ENCODE data around the gene TMEM38A. TPM values are rescaled to one million over a fixed set of nuclear protein-coding genes. Genes with fewer than 3 reads are reported as not detected.

Gene TMEM38A
- total and polyA plus RNA-seq, 9 donors: 0.83 to 7.5 (median 3.1) TPM

DNA sequence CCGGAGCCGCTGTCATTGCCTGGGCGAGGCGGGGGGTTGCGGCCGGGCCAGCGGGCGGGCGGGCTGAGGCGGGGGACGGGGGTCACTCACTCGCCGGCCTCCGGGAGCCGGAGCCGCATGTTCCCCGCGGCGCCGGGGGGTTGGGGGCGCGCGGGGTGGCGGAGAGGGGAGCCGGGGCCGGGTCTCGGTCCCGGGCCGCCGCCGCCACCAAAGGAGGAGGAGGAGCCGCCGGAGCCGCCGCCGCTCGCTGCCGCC is 33.1 kb upstream of the TMEM38A start:
- WGBS, 3 donors: 0 to 1% (median 1%) methylated on average over 26 to 38 of the region's 38 CpGs
- intact Hi-C loops (cut with DNase I): loop anchor here in 2 of 4 donors (5.0 kb wide), 2 partner anchors 51 to 56 kb away; partner anchors contain the start of gene SLC35E1 (in 1 of the 2)
- TF ChIP-seq, protein P1, sequence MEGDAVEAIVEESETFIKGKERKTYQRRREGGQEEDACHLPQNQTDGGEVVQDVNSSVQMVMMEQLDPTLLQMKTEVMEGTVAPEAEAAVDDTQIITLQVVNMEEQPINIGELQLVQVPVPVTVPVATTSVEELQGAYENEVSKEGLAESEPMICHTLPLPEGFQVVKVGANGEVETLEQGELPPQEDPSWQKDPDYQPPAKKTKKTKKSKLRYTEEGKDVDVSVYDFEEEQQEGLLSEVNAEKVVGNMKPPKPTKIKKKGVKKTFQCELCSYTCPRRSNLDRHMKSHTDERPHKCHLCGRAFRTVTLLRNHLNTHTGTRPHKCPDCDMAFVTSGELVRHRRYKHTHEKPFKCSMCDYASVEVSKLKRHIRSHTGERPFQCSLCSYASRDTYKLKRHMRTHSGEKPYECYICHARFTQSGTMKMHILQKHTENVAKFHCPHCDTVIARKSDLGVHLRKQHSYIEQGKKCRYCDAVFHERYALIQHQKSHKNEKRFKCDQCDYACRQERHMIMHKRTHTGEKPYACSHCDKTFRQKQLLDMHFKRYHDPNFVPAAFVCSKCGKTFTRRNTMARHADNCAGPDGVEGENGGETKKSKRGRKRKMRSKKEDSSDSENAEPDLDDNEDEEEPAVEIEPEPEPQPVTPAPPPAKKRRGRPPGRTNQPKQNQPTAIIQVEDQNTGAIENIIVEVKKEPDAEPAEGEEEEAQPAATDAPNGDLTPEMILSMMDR (IDR thresholded peaks at IDR 0.05): no peak
- peak; percentile 65 for TF ChIP-seq POLR2A (IDR thresholded peaks at IDR 0.05)
- H3K4me3 ChIP-seq: peak overlapping the region; percentile 98
- DNase-seq: no peak
- no peaks in the 10 kb centered on the region for H3K9me3 ChIP-seq
- H3K27me3 ChIP-seq: no peaks in the 10 kb centered on the region
- peak overlapping the region; percentile 62 to 75 for H3K27ac ChIP-seq
- no peaks in the 10 kb centered on the region for H3K36me3 ChIP-seq
- H3K4me1 ChIP-seq (ENCODE audit: insufficient read depth): peaks cover 8% of the 10 kb centered on the region

DNA sequence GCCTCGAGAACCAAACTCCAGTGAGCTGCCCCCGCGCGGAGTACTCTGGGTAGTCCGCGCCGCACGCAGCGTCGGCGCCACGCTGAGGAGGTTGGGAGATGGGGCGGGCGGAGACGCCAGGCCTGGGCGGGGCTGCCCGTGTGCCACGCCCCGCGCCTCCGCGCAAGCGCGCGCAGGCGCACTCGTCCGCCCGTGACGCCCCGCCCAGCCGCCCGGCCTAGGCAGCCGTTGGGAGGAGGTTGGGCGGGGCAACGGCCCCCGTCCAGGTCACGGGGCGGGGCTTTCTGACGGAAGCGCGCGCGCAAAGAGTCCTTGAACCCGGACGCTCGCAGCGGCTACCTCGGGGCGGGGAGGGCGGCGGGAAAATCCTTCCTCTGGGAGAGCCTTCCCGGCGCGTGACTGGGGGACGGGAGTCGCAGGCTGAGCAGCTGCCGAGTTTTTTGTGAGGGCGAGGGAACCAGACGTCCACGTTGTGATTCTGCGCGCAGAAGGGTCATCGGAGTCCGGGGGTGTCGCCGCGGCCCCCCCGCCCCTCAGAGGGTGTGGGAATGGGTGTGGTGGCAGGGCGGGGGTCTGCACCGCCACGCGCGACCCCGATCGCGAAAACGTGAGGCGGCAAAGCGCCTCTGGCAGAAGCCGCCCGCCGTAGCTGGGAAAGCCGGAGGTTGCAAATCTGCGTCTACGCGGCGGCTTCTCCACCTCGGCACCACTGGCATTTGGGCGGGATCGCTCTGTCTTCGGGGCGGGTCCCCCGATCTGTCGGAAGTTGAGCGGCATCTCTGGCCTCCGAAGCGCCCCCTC is 32.6 kb upstream of the TMEM38A start, which contains the start of gene MED26:
Gene MED26, minus strand, starts transcription at position 22 of the 801 bp plus-strand sequence. CDS start 261 bp downstream, outside the sequence.
- Histone ChIP-seq H3K4me3 (peak within 1 kb of the TSS; percentile 98), H3K9me3 (no peaks in the 10 kb centered on the region), H3K27ac (peak within 1 kb of the TSS; percentile 84 to 94), H3K36me3 (no peaks in the 10 kb centered on the region), H3K4me1 (ENCODE audit: insufficient read depth) (peaks cover 8% of the 10 kb centered on the region), H3K27me3 (no peaks in the 10 kb centered on the region)
- peak; percentile 98 to 99 (median 99) for DNase-seq
- TF ChIP-seq EP300 (IDR thresholded peaks at IDR 0.05): peak; percentile 51
- peak; percentile 63 for TF ChIP-seq POLR2A (IDR thresholded peaks at IDR 0.05)
- TF ChIP-seq, protein P1 (IDR thresholded peaks at IDR 0.05): peak in 1 of 3 donors; percentile 24
- 0 to 1% (median 1%) methylated on average over 30 to 98 of the region's 98 CpGs for WGBS, 3 donors
- intact Hi-C loops (cut with DNase I): loop anchor here in 2 of 4 donors (5.0 kb wide), 2 partner anchors 51 to 56 kb away; partner anchors contain the start of gene SLC35E1 (in 1 of the 2)

DNA sequence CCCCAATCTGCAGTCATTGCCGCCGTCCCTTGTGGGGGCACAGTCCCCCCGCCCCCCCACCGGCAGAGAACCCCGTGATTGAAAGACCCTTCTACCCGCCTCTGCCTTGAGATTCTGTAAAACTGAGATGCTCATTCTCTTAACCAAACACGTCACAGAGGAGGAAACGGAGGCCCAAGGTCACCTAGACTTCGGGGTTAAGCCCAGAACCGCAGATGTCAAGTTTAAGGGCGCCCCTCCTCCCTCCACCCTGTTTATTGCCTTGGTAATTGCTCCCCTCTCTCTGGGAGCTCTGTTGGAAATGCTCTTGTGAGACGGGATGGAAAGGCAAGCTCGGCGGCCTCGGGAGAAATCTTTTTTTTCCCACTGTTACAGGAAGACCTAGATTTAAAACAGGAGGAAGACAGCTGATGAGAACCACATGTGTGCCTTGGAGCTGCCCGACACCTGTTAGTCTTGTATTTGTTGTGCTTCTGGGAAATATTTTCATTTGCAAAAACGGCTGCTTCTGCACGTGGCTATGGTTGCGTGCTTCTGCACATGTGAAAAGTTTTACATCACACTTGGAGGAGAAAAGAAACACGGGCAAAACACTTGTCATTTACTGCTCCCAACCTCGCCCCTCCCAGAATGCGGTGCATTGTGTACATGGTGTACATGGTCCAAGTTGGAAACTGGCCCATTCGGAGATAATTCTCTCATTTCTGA is 31.8 kb upstream of the TMEM38A start:
- H3K4me1 ChIP-seq (ENCODE audit: insufficient read depth): peaks cover 8% of the 10 kb centered on the region
- DNase-seq: peak; percentile 54 to 67 (median 65)
- no peaks in the 10 kb centered on the region for H3K36me3 ChIP-seq
- TF ChIP-seq POLR2A (IDR thresholded peaks at IDR 0.05) (no peak), EP300 (IDR thresholded peaks at IDR 0.05) (no peak)
- TF ChIP-seq, protein P1 (IDR thresholded peaks at IDR 0.05): no peak
- H3K4me3 ChIP-seq: peak overlapping the region; percentile 98
- 1 to 2% (median 2%) methylated on average over 21 to 23 of the region's 23 CpGs for WGBS, 3 donors
- H3K9me3 ChIP-seq: no peaks in the 10 kb centered on the region
- intact Hi-C loops (cut with DNase I): loop anchor here in 2 of 4 donors (5.0 kb wide), 2 partner anchors 52 to 57 kb away; partner anchors contain the start of gene SLC35E1 (in 1 of the 2)
- H3K27me3 ChIP-seq: no peaks in the 10 kb centered on the region
- peak overlapping the region; percentile 84 to 94 for H3K27ac ChIP-seq

DNA sequence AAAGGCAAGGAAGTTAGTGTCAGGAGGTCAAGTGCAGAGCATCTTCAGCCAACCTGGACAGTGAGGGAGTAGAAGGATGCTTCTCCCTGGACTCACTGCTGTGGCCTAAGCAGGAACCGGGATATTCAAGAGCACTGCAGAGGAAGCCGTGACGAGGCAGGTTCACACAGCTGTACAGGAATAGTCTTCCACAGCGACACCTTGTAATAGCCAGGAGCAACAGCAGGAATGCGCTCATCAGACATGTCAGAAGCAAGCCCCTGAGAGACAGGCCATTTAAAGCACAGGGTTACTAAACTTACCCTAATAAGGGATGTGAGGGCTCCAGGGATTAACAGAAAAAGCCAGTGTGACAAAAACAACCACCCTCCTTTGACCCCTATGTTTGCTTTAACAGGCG is 29.5 kb upstream of the TMEM38A start:
- no peaks in the 10 kb centered on the region for H3K36me3 ChIP-seq
- 88 to 94% (median 90%) methylated on average over 6 of the region's 6 CpGs for WGBS, 3 donors
- intact Hi-C loops (cut with DNase I): no loop called here

More for the DNA sequence above, 29.5 kb upstream of the TMEM38A start:
- H3K27me3 ChIP-seq: no peaks in the 10 kb centered on the region
- no peak for TF ChIP-seq POLR2A (IDR thresholded peaks at IDR 0.05)
- TF ChIP-seq, protein P1 (IDR thresholded peaks at IDR 0.05): no peak
- no peak for TF ChIP-seq EP300 (IDR thresholded peaks at IDR 0.05)
- no peaks in the 10 kb centered on the region for H3K9me3 ChIP-seq
- H3K4me1 ChIP-seq (ENCODE audit: insufficient read depth): peaks cover 6% of the 10 kb centered on the region
- no peak overlapping the region for H3K4me3 ChIP-seq
- no peak for DNase-seq
- no peak overlapping the region for H3K27ac ChIP-seq

All from ovary (tissue), 9 donors.